Fibroblast of lung (primary cell): ENCODE measurements around the gene SCIMP. TPM values are rescaled to one million over a fixed set of nuclear protein-coding genes. Genes with fewer than 3 reads are reported as not detected.
A peak's percentile ranks its signal among the peaks of the same experiment; 100 is the strongest.
"Not testable (repeated sequence)": the region's sequence is repeated elsewhere in the genome, so short reads cannot be mapped to it uniquely, and the experiment has no call there.

Source experiments
- DNase-seq, 2 donors: peaks; one replicate each; pipeline versions ENCODE4 v3.0.0 to v3.0.0-alpha.2; 2010; ENCODE audit warnings: low read depth in 2 of 2
- H2AFZ ChIP-seq: 2 replicates; pipeline ENCODE4 v1.5.1; 2012; ENCODE audit warnings: low read length, control low read depth, inconsistent platforms
- H3K27ac ChIP-seq: 2 replicates; pipeline ENCODE4 v1.5.1; 2011; ENCODE audit warnings: low read length, control low read depth; ENCODE audit not compliant: insufficient read depth
- H3K27me3 ChIP-seq: 2 replicates; pipeline ENCODE4 v1.5.1; 2011; ENCODE audit warnings: mild to moderate bottlenecking, low read length; ENCODE audit not compliant: control insufficient read depth, insufficient read depth
- H3K36me3 ChIP-seq: 2 replicates; pipeline ENCODE4 v1.5.1; 2011; ENCODE audit warnings: low read length; ENCODE audit not compliant: control insufficient read depth, insufficient read depth
- H3K4me1 ChIP-seq: 2 replicates; pipeline ENCODE4 v1.5.1; 2011; ENCODE audit warnings: low read length; ENCODE audit not compliant: control insufficient read depth, insufficient read depth; ENCODE audit errors: extremely low read depth
- H3K4me2 ChIP-seq: 2 replicates; pipeline ENCODE4 v1.5.1; 2011; ENCODE audit warnings: low read length, control low read depth; ENCODE audit not compliant: insufficient read depth; ENCODE audit errors: extremely low read depth
- H3K4me3 ChIP-seq, 4 experiments: fragments of 200-600 bp in 1 of 4; sonication (generic) in 1 of 4; replicated peaks in 1 of 4; 2 replicates each; pipeline ENCODE4 v1.5.1; 2011 to 2016; ENCODE audit warnings: low read length in 4 of 4, low read depth in 3 of 4, mild to moderate bottlenecking in 3 of 4, control low read depth in 2 of 4, inconsistent platforms in 1 of 4, mixed read lengths in 1 of 4; ENCODE audit not compliant: insufficient read depth in 1 of 4; ENCODE audit errors: control extremely low read depth in 1 of 4
- H3K79me2 ChIP-seq: 2 replicates; pipeline ENCODE4 v1.5.1; 2012; ENCODE audit warnings: mild to moderate bottlenecking, low read length, inconsistent platforms; ENCODE audit not compliant: control insufficient read depth, insufficient read depth
- H3K9ac ChIP-seq: 2 replicates; pipeline ENCODE4 v1.5.1; 2011; ENCODE audit warnings: mild to moderate bottlenecking, low read length, control low read depth; ENCODE audit not compliant: insufficient read depth
- H3K9me3 ChIP-seq: 2 replicates; pipeline ENCODE4 v1.5.1; 2012; ENCODE audit warnings: low read depth, low read length; ENCODE audit not compliant: control insufficient read depth, insufficient read depth
- H4K20me1 ChIP-seq: 2 replicates; pipeline ENCODE4 v1.5.1; 2011; ENCODE audit warnings: low read length; ENCODE audit not compliant: control insufficient read depth, insufficient read depth; ENCODE audit errors: extremely low read depth
- EZH2 ChIP-seq: IDR thresholded peaks from 2 replicates; pipeline ENCODE4 v1.5.1; 2012; ENCODE audit warnings: low read length, control low read depth, mild to moderate bottlenecking; ENCODE audit errors: missing control alignments
- polyA plus RNA-seq, 2 donors: library from polyadenylated mRNA; depleted of rRNA in 1 of 2; stranded (reverse) in 1 of 2; unstranded in 1 of 2; fragments of >200 nt; gene quantifications; 2 replicates each; pipeline ENCODE4 v1.2.1, GENCODE V29; 2011 to 2012; ENCODE audit warnings: missing spikeins in 1 of 2
- total RNA-seq: library from RNA; depleted of rRNA; stranded (reverse); fragments of >200 nt; gene quantifications from 2 replicates; pipeline ENCODE4 v1.2.1, GENCODE V29; 2014
- TF ChIP-seq, protein P1 (sequence below), 2 donors: IDR thresholded peaks in 1 of 2; conservative IDR thresholded peaks in 1 of 2; 1 replicate in 1 of 2; 2 replicates in 1 of 2; pipeline ENCODE4 v1.5.1; 2011 to 2012; ENCODE audit warnings: low read length in 2 of 2, control low read depth in 1 of 2, inconsistent platforms in 1 of 2, low read depth in 1 of 2, mild to moderate bottlenecking in 1 of 2

SCIMP gene
- total and polyA plus RNA-seq, 2 donors (not counting 1 experiment from before 2014, with no cell fraction given), result not detected

DNA sequence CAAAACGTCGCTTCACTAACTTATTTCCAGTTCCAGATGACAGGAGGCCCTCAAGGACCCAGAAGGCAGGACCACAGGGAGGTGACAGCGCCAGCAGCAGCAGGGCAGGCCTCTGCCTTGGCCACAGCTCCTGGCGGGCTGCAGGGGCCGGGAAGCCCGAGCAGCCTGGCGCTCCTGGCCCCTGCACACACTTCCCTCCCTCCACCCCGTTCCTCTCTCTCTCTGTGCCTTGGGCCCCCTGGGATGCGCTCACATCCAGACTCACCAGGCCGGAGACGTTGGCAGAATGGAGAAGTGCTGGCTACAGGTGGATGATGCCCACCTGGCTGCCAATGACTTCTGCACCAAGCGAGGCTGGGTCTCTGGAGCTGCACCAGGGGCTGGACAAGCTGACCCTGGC, 55.7 kb downstream of the SCIMP start:
- TF ChIP-seq EZH2, result no peak
- TF ChIP-seq, protein P1, sequence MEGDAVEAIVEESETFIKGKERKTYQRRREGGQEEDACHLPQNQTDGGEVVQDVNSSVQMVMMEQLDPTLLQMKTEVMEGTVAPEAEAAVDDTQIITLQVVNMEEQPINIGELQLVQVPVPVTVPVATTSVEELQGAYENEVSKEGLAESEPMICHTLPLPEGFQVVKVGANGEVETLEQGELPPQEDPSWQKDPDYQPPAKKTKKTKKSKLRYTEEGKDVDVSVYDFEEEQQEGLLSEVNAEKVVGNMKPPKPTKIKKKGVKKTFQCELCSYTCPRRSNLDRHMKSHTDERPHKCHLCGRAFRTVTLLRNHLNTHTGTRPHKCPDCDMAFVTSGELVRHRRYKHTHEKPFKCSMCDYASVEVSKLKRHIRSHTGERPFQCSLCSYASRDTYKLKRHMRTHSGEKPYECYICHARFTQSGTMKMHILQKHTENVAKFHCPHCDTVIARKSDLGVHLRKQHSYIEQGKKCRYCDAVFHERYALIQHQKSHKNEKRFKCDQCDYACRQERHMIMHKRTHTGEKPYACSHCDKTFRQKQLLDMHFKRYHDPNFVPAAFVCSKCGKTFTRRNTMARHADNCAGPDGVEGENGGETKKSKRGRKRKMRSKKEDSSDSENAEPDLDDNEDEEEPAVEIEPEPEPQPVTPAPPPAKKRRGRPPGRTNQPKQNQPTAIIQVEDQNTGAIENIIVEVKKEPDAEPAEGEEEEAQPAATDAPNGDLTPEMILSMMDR (conservative IDR thresholded peaks at IDR 0.05 in 1 of 2, IDR thresholded peaks at IDR 0.05 in 1 of 2; ENCODE audit: low read depth in 1 of 2, low read length in 2 of 2), result no peak
- Histone ChIP-seq H4K20me1 (no peaks in the 10 kb centered on the region), H2AFZ (no peak overlapping the region), H3K27me3 (no peaks in the 10 kb centered on the region), H3K79me2 (no peaks in the 10 kb centered on the region), H3K27ac (no peak overlapping the region), H3K36me3 (no peaks in the 10 kb centered on the region), H3K4me3 (no peak overlapping the region), H3K4me2 (no peak overlapping the region), H3K9ac (no peak overlapping the region), H3K4me1 (no peaks in the 10 kb centered on the region), H3K9me3 (peaks cover 6% of the 10 kb centered on the region)
- DNase-seq, result no peak

DNA sequence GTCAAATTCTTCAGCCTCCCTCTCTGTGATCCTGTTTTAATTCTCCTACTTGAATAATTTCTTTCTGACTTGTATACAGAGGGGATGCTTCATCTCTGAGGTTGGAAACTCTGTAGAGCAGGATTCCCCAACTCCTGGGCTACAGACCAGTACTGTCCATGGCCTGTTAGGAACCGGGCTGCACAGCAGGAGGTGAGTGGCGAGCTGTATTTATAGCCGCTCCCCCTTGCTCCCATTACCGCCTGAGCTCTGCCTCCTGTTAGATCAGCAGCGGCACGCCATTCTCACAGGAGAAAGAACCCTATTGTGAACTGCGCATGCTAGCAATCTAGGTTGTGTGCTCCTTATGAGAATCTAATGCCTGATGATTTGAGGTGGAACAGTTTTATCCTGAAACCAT, 59.6 kb downstream of the SCIMP start:
- not testable (repeated sequence) for H3K9ac ChIP-seq, H3K4me1 ChIP-seq, H4K20me1 ChIP-seq, H3K27me3 ChIP-seq, H3K36me3 ChIP-seq, H3K79me2 ChIP-seq, DNase-seq, H2AFZ ChIP-seq, H3K9me3 ChIP-seq, H3K27ac ChIP-seq, H3K4me3 ChIP-seq, H3K4me2 ChIP-seq

DNA sequence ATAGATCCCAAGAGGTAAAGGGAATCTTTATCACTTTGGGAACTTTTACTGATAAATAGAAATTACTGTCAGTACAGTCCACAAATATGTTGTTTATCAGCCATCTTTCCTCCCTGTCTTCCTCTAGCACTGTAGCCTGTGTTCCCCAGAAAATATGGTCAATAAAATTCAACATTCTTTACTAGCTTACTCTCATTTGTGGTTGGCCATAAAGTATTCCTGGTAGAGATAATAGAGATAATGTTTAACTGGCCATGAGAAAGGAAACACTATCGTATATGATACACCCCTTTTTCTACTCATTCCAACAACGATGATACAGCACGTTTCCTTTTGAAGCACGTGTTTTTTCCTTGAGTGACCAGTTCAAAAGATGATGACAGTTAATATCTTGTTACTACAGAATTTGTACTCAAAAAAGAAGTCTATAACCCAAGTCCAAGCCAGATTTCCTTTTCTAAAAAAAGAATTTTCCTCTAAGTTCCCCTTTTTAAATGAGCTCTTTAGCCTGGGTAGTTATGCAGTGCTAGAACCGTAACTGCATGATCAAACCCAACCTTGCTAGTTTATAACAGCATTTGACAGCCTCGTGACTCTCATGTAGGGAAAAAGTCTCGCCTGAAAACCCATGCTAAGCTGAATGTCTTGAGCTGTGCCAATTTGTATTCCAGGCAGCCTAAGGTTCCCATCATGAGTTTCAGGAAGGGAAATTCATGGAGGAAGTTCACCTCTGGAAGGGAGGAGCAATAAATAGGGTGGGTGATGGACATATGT, 68.7 kb downstream of the SCIMP start:
- not testable (repeated sequence) for H3K4me2 ChIP-seq

DNA sequence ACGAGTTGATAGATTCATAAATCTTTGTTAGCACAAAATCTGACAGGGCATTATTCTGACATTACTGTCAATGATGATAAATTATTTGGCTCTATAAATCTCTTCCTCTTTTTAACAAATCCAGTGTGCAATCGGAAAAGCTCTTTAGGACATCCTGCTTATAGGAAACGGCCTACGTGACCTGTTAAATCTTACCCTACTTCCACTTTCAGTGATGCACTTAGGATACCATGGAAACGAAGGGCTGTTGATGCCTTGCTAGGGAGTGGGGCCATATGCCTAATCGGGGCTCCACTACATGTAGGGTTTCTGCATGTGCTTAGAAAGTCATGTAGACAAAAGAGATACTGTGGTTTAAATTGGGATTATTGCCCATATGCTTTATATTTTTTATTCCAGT, 70.2 kb downstream of the SCIMP start:
- TF ChIP-seq EZH2, result no peak
- TF ChIP-seq, protein P1 (conservative IDR thresholded peaks at IDR 0.05 in 1 of 2, IDR thresholded peaks at IDR 0.05 in 1 of 2; ENCODE audit: low read depth in 1 of 2, low read length in 2 of 2), result no peak

More for the DNA sequence above, 68.7 kb downstream of the SCIMP start:
- not testable (repeated sequence) for H3K27me3 ChIP-seq, H3K9me3 ChIP-seq, H2AFZ ChIP-seq, H3K9ac ChIP-seq, H3K27ac ChIP-seq, H4K20me1 ChIP-seq, H3K4me3 ChIP-seq, H3K36me3 ChIP-seq, H3K79me2 ChIP-seq, H3K4me1 ChIP-seq
- peak in 1 of 2 donors; percentile 64 for DNase-seq

DNA sequence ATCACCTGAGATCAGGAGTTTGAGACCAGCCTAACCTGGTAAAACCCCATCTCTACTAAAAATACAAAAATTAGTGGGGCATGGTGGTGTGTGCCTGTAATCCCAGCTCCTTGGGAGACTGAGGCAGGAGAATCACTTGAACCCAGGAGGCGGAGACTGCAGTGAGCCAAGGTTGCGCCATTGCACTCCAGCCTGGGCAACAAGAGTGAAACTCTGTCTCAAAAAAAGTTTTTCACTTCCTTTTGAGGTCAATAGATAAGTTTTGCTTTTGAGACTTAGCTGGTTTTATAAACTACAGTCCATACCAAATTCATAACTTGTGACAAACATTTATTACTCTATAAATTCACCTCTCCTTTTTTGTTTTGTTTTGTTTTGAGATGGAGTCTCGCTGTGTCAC, 72.9 kb downstream of the SCIMP start:
- not testable (repeated sequence) for H3K4me3 ChIP-seq, H3K4me1 ChIP-seq, H3K9me3 ChIP-seq, H3K4me2 ChIP-seq, H3K27me3 ChIP-seq, H3K9ac ChIP-seq, H4K20me1 ChIP-seq, H3K79me2 ChIP-seq, DNase-seq, H3K36me3 ChIP-seq, H3K27ac ChIP-seq, H2AFZ ChIP-seq

More for the DNA sequence above, 70.2 kb downstream of the SCIMP start:
- Histone ChIP-seq H3K4me1 (no peaks in the 10 kb centered on the region), H3K4me3 (no peak overlapping the region), H3K4me2 (no peak overlapping the region), H2AFZ (no peak overlapping the region), H3K79me2 (no peaks in the 10 kb centered on the region), H3K27ac (no peak overlapping the region), H3K27me3 (no peaks in the 10 kb centered on the region), H3K9ac (no peak overlapping the region), H3K9me3 (no peaks in the 10 kb centered on the region), H3K36me3 (no peaks in the 10 kb centered on the region), H4K20me1 (no peaks in the 10 kb centered on the region)
- DNase-seq, result no peak
